A549 (cell line): Measurements from ENCODE around the gene ABCA7.

Experiments
- CBX2 ChIP-seq: fragments of 200-600 bp; sonication (generic); IDR thresholded peaks from 2 replicates; pipeline ENCODE4 v1.6.1; 2016; ENCODE audit warnings: low read depth, mild to moderate bottlenecking, borderline replicate concordance
- EHMT2 ChIP-seq: fragments of 200-600 bp; sonication (generic); IDR thresholded peaks from 2 replicates; pipeline ENCODE4 v1.6.1; 2016; ENCODE audit warnings: antibody characterized with exemption, low read depth, mild to moderate bottlenecking, moderate library complexity
- FOSL2 ChIP-seq, 2 experiments: fragments of 450-650 bp in 1 of 2; fragments of >200 bp in 1 of 2; sonication (Bioruptor Twin) in 1 of 2; formaldehyde crosslinking; IDR thresholded peaks; 2 replicates each; pipeline versions ENCODE4 v1.5.0 to v1.6.1; 2016 to 2020; ENCODE audit warnings: mild to moderate bottlenecking in 1 of 2, moderate library complexity in 1 of 2
- JUN ChIP-seq, 2 experiments: fragments of >200 bp; sonication (Bioruptor Twin); formaldehyde crosslinking; IDR thresholded peaks; 2 replicates in 1 of 2; 3 replicates in 1 of 2; pipeline ENCODE4 v1.6.1; 2016 to 2017
- POLR2A ChIP-seq: IDR thresholded peaks from 2 replicates; pipeline ENCODE4 v1.6.1; 2012; ENCODE audit warnings: mild to moderate bottlenecking, low read length
- RAD21 ChIP-seq, 2 experiments: fragments of >200 bp in 1 of 2; sonication (Bioruptor Twin) in 1 of 2; formaldehyde crosslinking in 1 of 2; IDR thresholded peaks in 1 of 2; conservative IDR thresholded peaks in 1 of 2; 2 replicates in 1 of 2; 3 replicates in 1 of 2; pipeline ENCODE4 v1.6.1; 2012 to 2018; ENCODE audit warnings: inconsistent platforms in 1 of 2
- RFX5 ChIP-seq: fragments of 450-650 bp; IDR thresholded peaks from 2 replicates; pipeline ENCODE4 v1.7.1; 2014; ENCODE audit warnings: antibody characterized with exemption, mild to moderate bottlenecking, moderate library complexity
- SMC3 ChIP-seq: fragments of >200 bp; sonication (Bioruptor Twin); formaldehyde crosslinking; IDR thresholded peaks from 3 replicates; pipeline ENCODE4 v1.6.1; 2018; ENCODE audit warnings: inconsistent platforms
- ZC3H11A ChIP-seq: fragments of 450-650 bp; IDR thresholded peaks from 2 replicates; pipeline ENCODE4 v1.6.1; 2014; ENCODE audit warnings: antibody characterized with exemption, mild to moderate bottlenecking
- TF ChIP-seq, protein P1 (sequence below): fragments of >200 bp; sonication (Bioruptor Twin); formaldehyde crosslinking; IDR thresholded peaks from 3 replicates; pipeline ENCODE4 v1.5.1; 2016
- TF ChIP-seq, protein P2 (sequence below): fragments of 200-600 bp; sonication (generic); IDR thresholded peaks from 2 replicates; pipeline ENCODE4 v1.6.1; 2016; ENCODE audit warnings: antibody characterized with exemption, mild to moderate bottlenecking, moderate library complexity
- TF ChIP-seq, protein P3 (sequence below): IDR thresholded peaks from 2 replicates; pipeline ENCODE4 v1.6.1; 2012

DNA sequence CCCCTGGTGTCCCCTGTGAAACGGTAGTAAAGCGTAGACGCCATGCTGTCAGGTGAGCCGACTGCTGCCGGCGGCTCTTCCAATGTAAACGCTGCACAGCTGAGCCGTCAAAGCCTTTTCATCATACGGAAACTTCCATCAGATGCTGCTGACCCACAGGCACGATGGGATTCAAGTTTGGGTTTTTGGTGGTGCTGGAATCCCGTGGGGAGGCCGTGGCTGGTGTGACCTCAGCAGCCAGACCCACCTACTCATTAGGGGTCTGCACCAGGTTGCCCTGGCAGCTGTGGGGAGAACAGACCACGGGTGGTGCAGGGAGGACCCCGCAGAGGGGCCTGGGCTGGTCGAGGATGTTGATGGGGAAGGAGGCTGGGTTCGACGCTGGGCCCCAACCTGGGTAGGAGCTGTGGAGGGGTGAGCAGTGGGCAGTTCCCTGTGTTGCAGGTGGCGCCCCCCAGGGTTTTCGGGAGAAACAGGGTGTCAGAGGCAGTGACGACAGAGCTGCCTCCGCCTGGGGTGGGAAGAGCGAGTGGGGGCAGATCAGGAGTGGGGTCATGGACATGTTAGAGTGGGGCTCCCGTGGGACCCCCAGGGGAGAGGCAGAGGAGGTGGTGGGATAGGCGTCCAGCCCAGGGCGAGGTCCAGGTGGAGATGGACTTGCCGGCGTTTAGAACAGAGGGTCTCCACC is 33.1 kb upstream of the ABCA7 start:
- TF ChIP-seq, protein P1, sequence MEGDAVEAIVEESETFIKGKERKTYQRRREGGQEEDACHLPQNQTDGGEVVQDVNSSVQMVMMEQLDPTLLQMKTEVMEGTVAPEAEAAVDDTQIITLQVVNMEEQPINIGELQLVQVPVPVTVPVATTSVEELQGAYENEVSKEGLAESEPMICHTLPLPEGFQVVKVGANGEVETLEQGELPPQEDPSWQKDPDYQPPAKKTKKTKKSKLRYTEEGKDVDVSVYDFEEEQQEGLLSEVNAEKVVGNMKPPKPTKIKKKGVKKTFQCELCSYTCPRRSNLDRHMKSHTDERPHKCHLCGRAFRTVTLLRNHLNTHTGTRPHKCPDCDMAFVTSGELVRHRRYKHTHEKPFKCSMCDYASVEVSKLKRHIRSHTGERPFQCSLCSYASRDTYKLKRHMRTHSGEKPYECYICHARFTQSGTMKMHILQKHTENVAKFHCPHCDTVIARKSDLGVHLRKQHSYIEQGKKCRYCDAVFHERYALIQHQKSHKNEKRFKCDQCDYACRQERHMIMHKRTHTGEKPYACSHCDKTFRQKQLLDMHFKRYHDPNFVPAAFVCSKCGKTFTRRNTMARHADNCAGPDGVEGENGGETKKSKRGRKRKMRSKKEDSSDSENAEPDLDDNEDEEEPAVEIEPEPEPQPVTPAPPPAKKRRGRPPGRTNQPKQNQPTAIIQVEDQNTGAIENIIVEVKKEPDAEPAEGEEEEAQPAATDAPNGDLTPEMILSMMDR: no peak
- TF ChIP-seq POLR2A: no peak
- TF ChIP-seq, protein P2, sequence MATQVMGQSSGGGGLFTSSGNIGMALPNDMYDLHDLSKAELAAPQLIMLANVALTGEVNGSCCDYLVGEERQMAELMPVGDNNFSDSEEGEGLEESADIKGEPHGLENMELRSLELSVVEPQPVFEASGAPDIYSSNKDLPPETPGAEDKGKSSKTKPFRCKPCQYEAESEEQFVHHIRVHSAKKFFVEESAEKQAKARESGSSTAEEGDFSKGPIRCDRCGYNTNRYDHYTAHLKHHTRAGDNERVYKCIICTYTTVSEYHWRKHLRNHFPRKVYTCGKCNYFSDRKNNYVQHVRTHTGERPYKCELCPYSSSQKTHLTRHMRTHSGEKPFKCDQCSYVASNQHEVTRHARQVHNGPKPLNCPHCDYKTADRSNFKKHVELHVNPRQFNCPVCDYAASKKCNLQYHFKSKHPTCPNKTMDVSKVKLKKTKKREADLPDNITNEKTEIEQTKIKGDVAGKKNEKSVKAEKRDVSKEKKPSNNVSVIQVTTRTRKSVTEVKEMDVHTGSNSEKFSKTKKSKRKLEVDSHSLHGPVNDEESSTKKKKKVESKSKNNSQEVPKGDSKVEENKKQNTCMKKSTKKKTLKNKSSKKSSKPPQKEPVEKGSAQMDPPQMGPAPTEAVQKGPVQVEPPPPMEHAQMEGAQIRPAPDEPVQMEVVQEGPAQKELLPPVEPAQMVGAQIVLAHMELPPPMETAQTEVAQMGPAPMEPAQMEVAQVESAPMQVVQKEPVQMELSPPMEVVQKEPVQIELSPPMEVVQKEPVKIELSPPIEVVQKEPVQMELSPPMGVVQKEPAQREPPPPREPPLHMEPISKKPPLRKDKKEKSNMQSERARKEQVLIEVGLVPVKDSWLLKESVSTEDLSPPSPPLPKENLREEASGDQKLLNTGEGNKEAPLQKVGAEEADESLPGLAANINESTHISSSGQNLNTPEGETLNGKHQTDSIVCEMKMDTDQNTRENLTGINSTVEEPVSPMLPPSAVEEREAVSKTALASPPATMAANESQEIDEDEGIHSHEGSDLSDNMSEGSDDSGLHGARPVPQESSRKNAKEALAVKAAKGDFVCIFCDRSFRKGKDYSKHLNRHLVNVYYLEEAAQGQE: no peak
- TF ChIP-seq, protein P3, sequence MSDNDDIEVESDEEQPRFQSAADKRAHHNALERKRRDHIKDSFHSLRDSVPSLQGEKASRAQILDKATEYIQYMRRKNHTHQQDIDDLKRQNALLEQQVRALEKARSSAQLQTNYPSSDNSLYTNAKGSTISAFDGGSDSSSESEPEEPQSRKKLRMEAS: no peak
- no peak for TF ChIP-seq SMC3
- no peak for TF ChIP-seq JUN (IDR thresholded peaks at IDR 0.05)
- TF ChIP-seq RAD21 (conservative IDR thresholded peaks at IDR 0.05 in 1 of 2, IDR thresholded peaks at IDR 0.05 in 1 of 2): no peak
- TF ChIP-seq CBX2: no peak
- no peak for TF ChIP-seq EHMT2
- TF ChIP-seq RFX5: no peak
- TF ChIP-seq FOSL2 (IDR thresholded peaks at IDR 0.05): no peak
- no peak for TF ChIP-seq FOSL2 (CRISPR knock-in tag; IDR thresholded peaks at IDR 0.05)
- TF ChIP-seq ZC3H11A: no peak
